Keratinocyte (primary cell): Measurements from ENCODE around the gene METTL22. TPM values are rescaled to one million over a fixed set of nuclear protein-coding genes. Genes with fewer than 3 reads are reported as not detected.

Experiments
- DNase-seq: peaks from one replicate; pipeline ENCODE4 v3.0.0-alpha.2; 2011; ENCODE audit warnings: low read depth, missing footprints, low spot score
- FAIRE-seq: peaks from 2 replicates; lab custom pipeline; 2011; peaks lifted over from hg19 to GRCh38; lab: Jason Lieb, UNC
- H2AFZ ChIP-seq: 2 replicates; pipeline ENCODE4 v1.6.0; 2012; ENCODE audit warnings: low read length, control low read depth, inconsistent platforms; ENCODE audit not compliant: control insufficient read depth
- H3K27ac ChIP-seq: 2 replicates; pipeline ENCODE4 v1.5.1; 2011; ENCODE audit warnings: low read length; ENCODE audit not compliant: control insufficient read depth, insufficient read depth
- H3K27me3 ChIP-seq: 3 replicates; pipeline ENCODE4 v1.6.0; 2011; ENCODE audit warnings: low read length; ENCODE audit not compliant: control insufficient read depth, insufficient read depth; ENCODE audit errors: extremely low read depth
- H3K36me3 ChIP-seq, 2 experiments: 2 replicates in 1 of 2; 3 replicates in 1 of 2; pipeline ENCODE4 v1.5.1; 2011; ENCODE audit warnings: low read length in 2 of 2, mild to moderate bottlenecking in 1 of 2; ENCODE audit not compliant: control insufficient read depth in 2 of 2, insufficient read depth in 2 of 2; ENCODE audit errors: extremely low read depth in 1 of 2
- H3K4me1 ChIP-seq: 3 replicates; pipeline ENCODE4 v1.5.1; 2011; ENCODE audit warnings: low read length; ENCODE audit not compliant: control insufficient read depth, insufficient read depth; ENCODE audit errors: extremely low read depth
- H3K4me2 ChIP-seq: 3 replicates; pipeline ENCODE4 v1.6.0; 2011; ENCODE audit warnings: low read depth, low read length; ENCODE audit not compliant: control insufficient read depth, insufficient read depth; ENCODE audit errors: extremely low read depth
- H3K4me3 ChIP-seq, 3 experiments: fragments of 200-600 bp in 1 of 3; sonication (generic) in 1 of 3; 2 replicates in 2 of 3; 3 replicates in 1 of 3; pipeline ENCODE4 v1.5.1; 2011 to 2016; ENCODE audit warnings: low read length in 3 of 3, mild to moderate bottlenecking in 3 of 3, control low read depth in 2 of 3, inconsistent platforms in 1 of 3, low read depth in 1 of 3, mixed read lengths in 1 of 3, mixed run types in 1 of 3, moderate library complexity in 1 of 3; ENCODE audit not compliant: control insufficient read depth in 2 of 3, insufficient read depth in 2 of 3; ENCODE audit errors: extremely low read depth in 1 of 3
- H3K79me2 ChIP-seq: 2 replicates; pipeline ENCODE4 v1.6.0; 2012; ENCODE audit warnings: low read length; ENCODE audit not compliant: control insufficient read depth, insufficient read depth
- H3K9ac ChIP-seq: 3 replicates; pipeline ENCODE4 v1.6.0; 2011; ENCODE audit warnings: low read length; ENCODE audit not compliant: control insufficient read depth, insufficient read depth; ENCODE audit errors: extremely low read depth
- H3K9me1 ChIP-seq: 3 replicates; pipeline ENCODE4 v1.6.0; 2011; ENCODE audit warnings: low read length; ENCODE audit not compliant: control insufficient read depth, insufficient read depth; ENCODE audit errors: extremely low read depth
- H3K9me3 ChIP-seq: 2 replicates; pipeline ENCODE4 v1.5.1; 2012; ENCODE audit warnings: low read depth, low read length; ENCODE audit not compliant: control insufficient read depth
- H4K20me1 ChIP-seq: 3 replicates; pipeline ENCODE4 v1.6.0; 2011; ENCODE audit warnings: low read length; ENCODE audit not compliant: control insufficient read depth, insufficient read depth; ENCODE audit errors: extremely low read depth
- CTCF ChIP-seq, 3 experiments: IDR thresholded peaks in 1 of 3; conservative IDR thresholded peaks in 1 of 3; optimal IDR thresholded peaks in 1 of 3; 2 replicates in 2 of 3; 3 replicates in 1 of 3; pipeline versions ENCODE3 to v1.5.1; 2011; ENCODE audit warnings: low read length in 3 of 3, mild to moderate bottlenecking in 3 of 3, moderate library complexity in 2 of 3, control low read depth in 1 of 3, inconsistent platforms in 1 of 3; ENCODE audit not compliant: insufficient read depth in 2 of 3; ENCODE audit errors: extremely low read depth in 1 of 3
- EZH2 ChIP-seq: IDR thresholded peaks from one replicate; pipeline ENCODE4 v1.6.1; 2012; ENCODE audit warnings: inconsistent platforms, mild to moderate bottlenecking, low read length, moderate library complexity
- dilution Hi-C: fragments of 300-500 bp; cut with MboI; formaldehyde crosslinking; loops from one replicate; pipeline ENCODE4 v1.7.0; 2020; ENCODE audit warnings: low sequenced_read_pairs; ENCODE audit not compliant: extremely low pct_ligation_motif_present
- polyA plus RNA-seq, 5 experiments: library from polyadenylated mRNA; depleted of rRNA in 3 of 5; stranded (reverse) in 3 of 5; stranded (forward) in 1 of 5; unstranded in 1 of 5; fragments of >200 nt; gene quantifications; 1 replicate in 1 of 5; 2 replicates in 3 of 5; 3 replicates in 1 of 5; pipeline versions ENCODE4 v1.2.1 to v1.2.3, GENCODE V29; 2011 to 2012; ENCODE audit warnings: missing spikeins in 2 of 5, low read depth in 1 of 5, low replicate concordance in 1 of 5

The METTL22 gene
- polyA plus RNA-seq, 1 donor (not counting 4 experiments of a cell fraction or from before 2014, with no cell fraction given): 31.1 TPM

- no peak overlapping the region for H3K4me3 ChIP-seq
- no peaks in the 10 kb centered on the region for H3K9me1 ChIP-seq
- no peak for FAIRE-seq
- no peak overlapping the region for H2AFZ ChIP-seq
- no peak for DNase-seq
- peaks cover 9% of the 10 kb centered on the region for H3K4me1 ChIP-seq
- H3K79me2 ChIP-seq: no peaks in the 10 kb centered on the region
- H3K27ac ChIP-seq: no peak overlapping the region
- TF ChIP-seq CTCF (optimal IDR thresholded peaks at IDR 0.05 in 1 of 3, IDR thresholded peaks at IDR 0.05 in 1 of 3, conservative IDR thresholded peaks at IDR 0.05 in 1 of 3; ENCODE audit: extremely low read depth in 1 of 3, insufficient read depth in 2 of 3, low read length in 3 of 3) (no peak), EZH2 (no peak)
- peaks cover 41% of the 10 kb centered on the region for H3K27me3 ChIP-seq
- no peaks in the 10 kb centered on the region for H4K20me1 ChIP-seq
- no peak overlapping the region for H3K4me2 ChIP-seq
- peaks cover 3% of the 10 kb centered on the region for H3K9me3 ChIP-seq
- no peak overlapping the region for H3K9ac ChIP-seq
- H3K36me3 ChIP-seq: no peaks in the 10 kb centered on the region
- dilution Hi-C loops: no loop called here
Observed at GRCh38 chr16:8590811-8591210, 30.7 kb upstream of the METTL22 start.

- dilution Hi-C loops: no loop called here
- FAIRE-seq: no peak
- H3K9me1 ChIP-seq: no peaks in the 10 kb centered on the region
- no peak for DNase-seq
- H3K27me3 ChIP-seq: peaks cover 36% of the 10 kb centered on the region
- no peaks in the 10 kb centered on the region for H4K20me1 ChIP-seq
- H3K4me3 ChIP-seq: no peak overlapping the region
- H3K36me3 ChIP-seq: no peaks in the 10 kb centered on the region
- H2AFZ ChIP-seq: no peak overlapping the region
- no peak overlapping the region for H3K9ac ChIP-seq
- H3K4me2 ChIP-seq: no peak overlapping the region
- H3K4me1 ChIP-seq: peaks cover 9% of the 10 kb centered on the region
- no peaks in the 10 kb centered on the region for H3K79me2 ChIP-seq
- TF ChIP-seq EZH2 (no peak), CTCF (optimal IDR thresholded peaks at IDR 0.05 in 1 of 3, IDR thresholded peaks at IDR 0.05 in 1 of 3, conservative IDR thresholded peaks at IDR 0.05 in 1 of 3; ENCODE audit: extremely low read depth in 1 of 3, insufficient read depth in 2 of 3, low read length in 3 of 3) (no peak)
- H3K27ac ChIP-seq: no peak overlapping the region
- H3K9me3 ChIP-seq: peaks cover 3% of the 10 kb centered on the region
Observed at GRCh38 chr16:8591451-8591850, 30.0 kb upstream of the METTL22 start.
